ENCODE data around the gene FAM83C. TPM values are rescaled to one million over a fixed set of nuclear protein-coding genes. Genes with fewer than 3 reads are reported as not detected.
A peak's percentile ranks its signal among the peaks of the same experiment; 100 is the strongest.

The FAM83C gene
- total RNA-seq, 2 experiments from 2014 or later, result not detected

DNA sequence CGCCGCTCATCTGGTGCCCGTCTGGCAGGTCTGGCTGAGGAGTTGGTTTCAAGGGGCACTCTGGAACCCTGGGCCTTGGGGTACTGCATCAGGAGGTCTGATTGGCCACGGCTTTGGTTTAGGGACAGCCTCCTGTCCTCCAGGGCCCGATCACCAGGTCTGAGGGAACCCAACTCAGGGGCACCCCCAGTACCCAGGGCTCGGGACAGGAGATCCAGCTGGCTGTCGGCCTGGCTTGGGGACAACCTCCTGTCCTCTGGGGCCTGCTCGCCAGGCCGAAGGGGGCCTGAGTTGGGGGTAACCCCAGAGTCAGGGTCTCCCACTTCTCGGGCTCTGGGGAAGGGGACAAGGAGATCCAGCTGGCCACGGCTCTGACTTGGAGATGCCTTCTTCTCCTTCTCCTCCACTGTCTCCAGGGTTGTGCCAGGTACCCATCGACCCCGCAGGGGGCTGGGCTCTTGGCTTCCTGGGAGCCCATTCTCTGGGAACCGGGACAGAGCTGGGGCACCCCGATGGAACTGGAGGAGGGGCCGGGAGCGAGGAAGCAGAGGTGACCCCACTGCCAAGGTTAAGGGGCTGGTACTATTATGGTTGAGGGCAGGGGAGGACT lies 5.2 kb downstream of the FAM83C start:
- peaks cover 21% of the 10 kb centered on the region for H3K36me3 Mint-ChIP-seq (ENCODE audit: low read depth)
- POLR2A ChIA-PET, result interaction anchor here (1.3 kb wide), 1 partner anchor 10 kb away, joined by 6 read pairs; the partner anchor contains the start of gene MMP24OS
- Histone ChIP-seq H3K9me3 (ENCODE audit: control insufficient read depth in 1 of 2, insufficient read depth in 1 of 2, low read length in 2 of 2) (no peaks in the 10 kb centered on the region), H3K4me1 (ENCODE audit: insufficient read depth, low read length) (peaks cover 22% of the 10 kb centered on the region), H3K27ac (ENCODE audit: low read depth in 1 of 2, low read length in 2 of 2) (no peak overlapping the region), H3K36me3 (ENCODE audit: insufficient read depth, low read length) (peaks cover 2% of the 10 kb centered on the region), H3K27me3 (ENCODE audit: control insufficient read depth in 1 of 2, insufficient read depth in 2 of 2, low read length in 2 of 2) (no peaks in the 10 kb centered on the region), H3K4me3 (ENCODE audit: low read length) (no peak overlapping the region)
- H3K4me1 Mint-ChIP-seq (ENCODE audit: low read depth), result peaks cover 22% of the 10 kb centered on the region
- DNase-seq (no peak), ATAC-seq (ENCODE audit: poor library complexity) (no peak)
- CTCF ChIA-PET, result no interaction called here
- TF ChIP-seq, protein P1, sequence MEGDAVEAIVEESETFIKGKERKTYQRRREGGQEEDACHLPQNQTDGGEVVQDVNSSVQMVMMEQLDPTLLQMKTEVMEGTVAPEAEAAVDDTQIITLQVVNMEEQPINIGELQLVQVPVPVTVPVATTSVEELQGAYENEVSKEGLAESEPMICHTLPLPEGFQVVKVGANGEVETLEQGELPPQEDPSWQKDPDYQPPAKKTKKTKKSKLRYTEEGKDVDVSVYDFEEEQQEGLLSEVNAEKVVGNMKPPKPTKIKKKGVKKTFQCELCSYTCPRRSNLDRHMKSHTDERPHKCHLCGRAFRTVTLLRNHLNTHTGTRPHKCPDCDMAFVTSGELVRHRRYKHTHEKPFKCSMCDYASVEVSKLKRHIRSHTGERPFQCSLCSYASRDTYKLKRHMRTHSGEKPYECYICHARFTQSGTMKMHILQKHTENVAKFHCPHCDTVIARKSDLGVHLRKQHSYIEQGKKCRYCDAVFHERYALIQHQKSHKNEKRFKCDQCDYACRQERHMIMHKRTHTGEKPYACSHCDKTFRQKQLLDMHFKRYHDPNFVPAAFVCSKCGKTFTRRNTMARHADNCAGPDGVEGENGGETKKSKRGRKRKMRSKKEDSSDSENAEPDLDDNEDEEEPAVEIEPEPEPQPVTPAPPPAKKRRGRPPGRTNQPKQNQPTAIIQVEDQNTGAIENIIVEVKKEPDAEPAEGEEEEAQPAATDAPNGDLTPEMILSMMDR (IDR thresholded peaks at IDR 0.05), result no peak
- no peak overlapping the region for H3K27ac Mint-ChIP-seq
- no peaks in the 10 kb centered on the region for H3K9me3 Mint-ChIP-seq
- no peak overlapping the region for H3K4me3 Mint-ChIP-seq
- H3K27me3 Mint-ChIP-seq, result no peaks in the 10 kb centered on the region
- intact Hi-C loops (cut with DNase I, micrococcal nuclease), result no loop called here

DNA sequence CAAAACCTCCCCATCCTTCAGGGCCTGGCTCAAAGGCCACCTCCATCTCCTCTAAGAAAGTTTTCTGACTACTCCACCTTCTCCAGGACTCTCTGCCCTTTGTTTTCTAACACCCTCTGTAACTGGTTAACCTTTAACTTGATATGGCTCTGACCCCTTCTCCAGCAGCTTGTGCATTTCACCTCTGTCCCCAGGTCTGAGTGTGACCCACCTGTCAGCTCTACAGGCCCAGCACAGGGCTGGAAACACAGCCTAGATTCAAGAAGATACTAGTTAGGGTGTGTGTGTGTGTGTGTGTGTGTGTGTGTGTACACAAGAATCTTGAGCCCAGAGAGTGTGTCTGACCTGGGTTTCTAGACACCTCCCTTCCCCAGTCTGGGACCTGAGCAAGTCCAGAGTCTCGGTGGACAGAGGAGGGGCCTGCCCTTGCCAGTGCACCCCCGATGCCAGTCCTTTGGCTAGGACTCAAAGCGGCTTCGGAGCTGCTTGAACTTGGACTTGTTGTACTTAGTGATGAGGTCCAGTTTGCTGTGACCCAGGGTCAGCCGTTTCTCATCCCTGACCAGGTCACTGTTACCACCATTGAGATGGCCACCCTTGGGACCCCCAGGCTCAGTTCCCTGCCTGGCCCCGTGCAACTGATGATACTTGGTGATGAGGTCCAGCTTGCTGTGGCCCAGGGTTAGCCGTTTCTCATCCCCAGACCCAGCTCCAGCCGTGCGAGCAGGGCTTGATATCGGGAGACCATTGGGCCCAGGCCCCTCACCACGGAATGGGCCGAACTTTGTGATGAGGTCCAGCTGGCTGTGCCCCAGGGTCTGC lies 5.9 kb downstream of the FAM83C start:
- Mint-ChIP-seq H3K27me3 (no peaks in the 10 kb centered on the region), H3K4me1 (ENCODE audit: low read depth) (peaks cover 22% of the 10 kb centered on the region), H3K36me3 (ENCODE audit: low read depth) (peaks cover 22% of the 10 kb centered on the region), H3K9me3 (no peaks in the 10 kb centered on the region), H3K4me3 (peak overlapping the region; percentile 97), H3K27ac (peak overlapping the region; percentile 84)
- peaks cover 7% of the 10 kb centered on the region for H3K36me3 ChIP-seq (ENCODE audit: insufficient read depth, low read length)
- H3K27me3 ChIP-seq (ENCODE audit: control insufficient read depth in 1 of 2, insufficient read depth in 2 of 2, low read length in 2 of 2), result no peaks in the 10 kb centered on the region
- H3K9me3 ChIP-seq (ENCODE audit: control insufficient read depth in 1 of 2, insufficient read depth in 1 of 2, low read length in 2 of 2), result no peaks in the 10 kb centered on the region
- ATAC-seq (ENCODE audit: poor library complexity) (no peak), DNase-seq (no peak)
- intact Hi-C loops (cut with DNase I, micrococcal nuclease), result no loop called here
- H3K27ac ChIP-seq (ENCODE audit: low read depth in 1 of 2, low read length in 2 of 2), result no peak overlapping the region
- TF ChIP-seq, protein P1 (IDR thresholded peaks at IDR 0.05), result no peak
- POLR2A ChIA-PET, result interaction anchor here (1.3 kb wide), 1 partner anchor 9 kb away, joined by 6 read pairs; the partner anchor contains the start of gene MMP24OS
- CTCF ChIA-PET, result no interaction called here
- peaks cover 22% of the 10 kb centered on the region for H3K4me1 ChIP-seq (ENCODE audit: insufficient read depth, low read length)
- H3K4me3 ChIP-seq (ENCODE audit: low read length), result no peak overlapping the region

DNA sequence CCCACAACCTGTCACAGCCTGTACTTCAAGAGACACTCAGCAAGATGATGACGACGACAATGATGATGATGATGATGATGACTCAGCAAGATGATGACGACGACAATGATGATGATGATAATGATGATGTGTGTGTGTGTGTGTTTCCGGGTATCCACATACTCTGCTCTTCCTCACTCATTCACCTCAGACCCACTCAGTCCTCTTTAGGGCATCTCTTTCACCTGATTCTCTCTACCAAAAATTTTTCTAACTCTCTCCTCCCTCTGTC lies 6.5 kb downstream of the FAM83C start:
- POLR2A ChIA-PET, result no interaction called here
- ATAC-seq (ENCODE audit: poor library complexity), result no peak

More for the DNA sequence above, 6.5 kb downstream of the FAM83C start:
- peak in 2 of 14 experiments; percentile 44 to 57 for DNase-seq
- Histone ChIP-seq H3K27ac (ENCODE audit: low read depth in 1 of 2, low read length in 2 of 2) (no peak overlapping the region), H3K4me1 (ENCODE audit: insufficient read depth, low read length) (peaks cover 22% of the 10 kb centered on the region), H3K36me3 (ENCODE audit: insufficient read depth, low read length) (peaks cover 8% of the 10 kb centered on the region), H3K4me3 (ENCODE audit: low read length) (no peak overlapping the region), H3K27me3 (ENCODE audit: control insufficient read depth in 1 of 2, insufficient read depth in 2 of 2, low read length in 2 of 2) (no peaks in the 10 kb centered on the region), H3K9me3 (ENCODE audit: control insufficient read depth in 1 of 2, insufficient read depth in 1 of 2, low read length in 2 of 2) (no peaks in the 10 kb centered on the region)
- peak overlapping the region; percentile 84 for H3K27ac Mint-ChIP-seq
- intact Hi-C loops (cut with DNase I, micrococcal nuclease), result no loop called here
- H3K27me3 Mint-ChIP-seq, result no peaks in the 10 kb centered on the region
- peaks cover 22% of the 10 kb centered on the region for H3K36me3 Mint-ChIP-seq (ENCODE audit: low read depth)
- peak overlapping the region; percentile 97 for H3K4me3 Mint-ChIP-seq
- TF ChIP-seq, protein P1 (IDR thresholded peaks at IDR 0.05), result no peak
- no peaks in the 10 kb centered on the region for H3K9me3 Mint-ChIP-seq
- CTCF ChIA-PET, result no interaction called here
- peaks cover 22% of the 10 kb centered on the region for H3K4me1 Mint-ChIP-seq (ENCODE audit: low read depth)
